HepG2 (cell line): ENCODE measurements around the gene KNL1. TPM values are rescaled to one million over a fixed set of nuclear protein-coding genes. Genes with fewer than 3 reads are reported as not detected.

ENCODE experiments used
- ATF3 ChIP-seq: sonication (generic); formaldehyde crosslinking; IDR thresholded peaks from 2 replicates; pipeline ENCODE4 v1.4.0; 2020; ENCODE audit warnings: missing genetic modification reagents
- CCAR2 ChIP-seq: fragments of 200-400 bp; formaldehyde crosslinking; optimal IDR thresholded peaks from 2 replicates; pipeline ENCODE3; 2018; ENCODE audit warnings: low read depth, mild to moderate bottlenecking, low read length, moderate library complexity
- ELF3 ChIP-seq: IDR thresholded peaks from 2 replicates; pipeline ENCODE4 v1.6.1; 2016; ENCODE audit warnings: missing genetic modification reagents, missing compliant biosample characterization
- FOXP4 ChIP-seq: sonication (generic); formaldehyde crosslinking; IDR thresholded peaks from 2 replicates; pipeline ENCODE4 v1.4.0; 2020; ENCODE audit warnings: missing genetic modification reagents
- GABPB1 ChIP-seq: IDR thresholded peaks from 2 replicates; pipeline ENCODE4 v1.6.1; 2016; ENCODE audit warnings: mild to moderate bottlenecking, missing genetic modification reagents, moderate library complexity, missing compliant biosample characterization
- HBP1 ChIP-seq: IDR thresholded peaks from 2 replicates; pipeline ENCODE4 v1.6.1; 2016; ENCODE audit warnings: low read depth, control low read depth
- HIVEP1 ChIP-seq: sonication (generic); formaldehyde crosslinking; IDR thresholded peaks from 2 replicates; pipeline ENCODE4 v1.4.0; 2020; ENCODE audit warnings: mild to moderate bottlenecking, missing genetic modification reagents
- KDM5A ChIP-seq: fragments of 200-600 bp; sonication (generic); IDR thresholded peaks from 2 replicates; pipeline ENCODE4 v1.7.0; 2018; ENCODE audit warnings: antibody characterized with exemption, mild to moderate bottlenecking, low read length, borderline replicate concordance
- KLF16 ChIP-seq, 2 experiments: sonication (generic) in 1 of 2; formaldehyde crosslinking in 1 of 2; IDR thresholded peaks; 2 replicates each; pipeline versions ENCODE4 v1.6.1 to v1.8.0; 2016 to 2023; ENCODE audit warnings: missing genetic modification reagents in 2 of 2, missing compliant biosample characterization in 1 of 2
- MNT ChIP-seq: fragments of 450-650 bp; IDR thresholded peaks from 2 replicates; pipeline ENCODE4 v1.6.1; 2016
- MXD4 ChIP-seq: IDR thresholded peaks from 2 replicates; pipeline ENCODE4 v1.6.1; 2016; ENCODE audit warnings: mild to moderate bottlenecking, missing biosample characterization, missing genetic modification reagents
- SPEN ChIP-seq: sonication (generic); formaldehyde crosslinking; IDR thresholded peaks from 2 replicates; pipeline ENCODE4 v1.5.1; 2020; ENCODE audit warnings: low read depth, mild to moderate bottlenecking, missing genetic modification reagents
- TEAD3 ChIP-seq: optimal IDR thresholded peaks from 2 replicates; pipeline ENCODE3; 2016; ENCODE audit warnings: borderline replicate concordance
- THAP11 ChIP-seq: IDR thresholded peaks from 2 replicates; pipeline ENCODE4 v1.6.1; 2016; ENCODE audit warnings: missing biosample characterization, missing genetic modification reagents
- THAP7 ChIP-seq: sonication (generic); formaldehyde crosslinking; IDR thresholded peaks from 2 replicates; pipeline ENCODE4 v1.8.1; 2023; ENCODE audit warnings: mild to moderate bottlenecking, missing genetic modification reagents
- XBP1 ChIP-seq: sonication (generic); formaldehyde crosslinking; IDR thresholded peaks from 2 replicates; pipeline ENCODE4 v1.5.0; 2020; ENCODE audit warnings: missing genetic modification reagents
- ZNF136 ChIP-seq: sonication (generic); formaldehyde crosslinking; IDR thresholded peaks from 2 replicates; pipeline ENCODE4 v1.8.1; 2022; ENCODE audit warnings: low read depth, mild to moderate bottlenecking, moderate library complexity, missing genetic modification reagents
- ZNF543 ChIP-seq: sonication (generic); formaldehyde crosslinking; IDR thresholded peaks from 2 replicates; pipeline ENCODE4 v1.4.0; 2020; ENCODE audit warnings: mild to moderate bottlenecking, missing genetic modification reagents
- ZNF550 ChIP-seq: sonication (generic); formaldehyde crosslinking; IDR thresholded peaks from 2 replicates; pipeline ENCODE4 v1.4.0; 2020; ENCODE audit warnings: mild to moderate bottlenecking, missing genetic modification reagents, borderline replicate concordance
- ZNF616 ChIP-seq: sonication (generic); formaldehyde crosslinking; IDR thresholded peaks from 2 replicates; pipeline ENCODE4 v1.5.0; 2020; ENCODE audit warnings: low read depth, mild to moderate bottlenecking, missing genetic modification reagents
- ZNF878 ChIP-seq: sonication (generic); formaldehyde crosslinking; IDR thresholded peaks from 2 replicates; pipeline ENCODE4 v1.8.1; 2023; ENCODE audit warnings: mild to moderate bottlenecking, missing genetic modification reagents, moderate library complexity
- ZNF883 ChIP-seq: sonication (generic); formaldehyde crosslinking; IDR thresholded peaks from 2 replicates; pipeline ENCODE4 v1.5.1; 2020; ENCODE audit warnings: mild to moderate bottlenecking, missing genetic modification reagents; ENCODE audit errors: not compliant biosample characterization
- ZSCAN21 ChIP-seq: sonication (generic); formaldehyde crosslinking; IDR thresholded peaks from 2 replicates; pipeline ENCODE4 v1.8.0; 2022; ENCODE audit warnings: mild to moderate bottlenecking, missing genetic modification reagents, moderate library complexity, borderline replicate concordance
- polyA plus RNA-seq, 8 experiments: library from polyadenylated mRNA; depleted of rRNA in 3 of 8; stranded (reverse) in 7 of 8; unstranded in 1 of 8; fragments of >200 nt; fragmentation: Illumina TruSeq in 4 of 8; extraction: Trizol in 4 of 8; gene quantifications; 2 replicates each; pipeline versions ENCODE4 v1.2.1 to v1.2.3, GENCODE V29; 2011 to 2016; ENCODE audit warnings: low read depth in 4 of 8, missing spikeins in 1 of 8, mixed read lengths in 1 of 8; ENCODE audit not compliant: insufficient read depth in 1 of 8
- total RNA-seq, 5 experiments: library from RNA; depleted of rRNA; stranded (reverse); fragments of >200 nt; fragmentation: Illumina TruSeq; extraction: Trizol; gene quantifications; 2 replicates each; pipeline ENCODE4 v1.2.3, GENCODE V29; 2016; ENCODE audit warnings: low read depth in 1 of 5

KNL1 gene
- total and polyA plus RNA-seq, 2 of the 13 experiments (the other 11 are each of a cell fraction or from before 2014, with no cell fraction given), result 8.0 to 21.4 TPM

- TF ChIP-seq FOXP4 (CRISPR knock-in tag), result no peak
- TF ChIP-seq TEAD3, result peak; percentile 71
- TF ChIP-seq ZNF878, result peak; percentile 60; the same call in 1 of the 2 replicates
- peak; percentile 87 for TF ChIP-seq THAP11
- TF ChIP-seq ZSCAN21 (CRISPR knock-in tag), result no peak
- TF ChIP-seq ELF3 (CRISPR knock-in tag), result peak; percentile 47
- TF ChIP-seq XBP1 (CRISPR knock-in tag), result no peak
- 0 out of 2 replicates have a peak, but pooled peaks have one; percentile 61 for TF ChIP-seq THAP7
- peak; percentile 97 for TF ChIP-seq MXD4 (CRISPR knock-in tag)
- TF ChIP-seq MNT, result peak; percentile 60
- TF ChIP-seq KDM5A, result peak; percentile 98
- TF ChIP-seq SPEN (CRISPR knock-in tag), result peak; percentile 72
- TF ChIP-seq CCAR2, result no peak
- TF ChIP-seq ATF3 (CRISPR knock-in tag), result peak; percentile 31; the same call in 1 of the 2 replicates
- no peak for TF ChIP-seq ZNF616 (CRISPR knock-in tag)
- 0 out of 2 replicates have a peak, but pooled peaks have one; percentile 30 for TF ChIP-seq ZNF136 (CRISPR knock-in tag)
- no peak for TF ChIP-seq ZNF550 (CRISPR knock-in tag)
- TF ChIP-seq KLF16 (CRISPR knock-in tag; IDR thresholded peaks at IDR 0.05), result peak in 1 of 2 experiments; percentile 78; a peak in 2 of 4 replicates
- TF ChIP-seq ZNF543 (CRISPR knock-in tag), result 0 out of 2 replicates have a peak, but pooled peaks have one; percentile 60
- TF ChIP-seq HIVEP1, result peak; percentile 55; the same call in 1 of the 2 replicates
- no peak for TF ChIP-seq ZNF883 (CRISPR knock-in tag)
- TF ChIP-seq HBP1, result peak; percentile 73
- peak; percentile 78 for TF ChIP-seq GABPB1 (CRISPR knock-in tag)
Observed at GRCh38 chr15:40569129-40569953, 24.7 kb upstream of the KNL1 start, which contains the start of gene RPUSD2 (continued).
